NCI-H345 treated with DMSO at 0.1 percent for 48 hours (cell line): ENCODE data around the gene FREM1.
A peak's percentile ranks its signal among the peaks of the same experiment; 100 is the strongest.

ENCODE experiments used
- DNase-seq: peaks from one replicate; lab custom pipeline; 2025; ENCODE audit not compliant: unreplicated experiment; lab: John Stamatoyannopoulos, UW

The FREM1 gene

GRCh38 chr9:14713187-14713767 lies 197.0 kb downstream of the FREM1 start:
- DNase-seq: no peak

GRCh38 chr9:14710804-14711203 lies 199.4 kb downstream of the FREM1 start:
- DNase-seq: no peak

- DNase-seq: no peak
Observed at GRCh38 chr9:14706530-14707140, 203.6 kb downstream of the FREM1 start.

- no peak for DNase-seq
Observed at GRCh38 chr9:14705079-14705478, 205.1 kb downstream of the FREM1 start.

- no peak for DNase-seq
Observed at GRCh38 chr9:14704281-14704680, 205.9 kb downstream of the FREM1 start.

GRCh38 chr9:14702200-14702720 lies 208.0 kb downstream of the FREM1 start:
- no peak for DNase-seq

- DNase-seq: peak; percentile 51
Observed at GRCh38 chr9:14693251-14693861, 216.9 kb downstream of the FREM1 start, which contains the start of gene ZDHHC21. ZDHHC21 (minus strand) TSS chr9:14693432; CDS start chr9:14674340, 19,092 bp downstream.

- peak; percentile 41 for DNase-seq
Observed at GRCh38 chr9:14692470-14693250, 217.6 kb downstream of the FREM1 start.

- DNase-seq: no peak
Observed at GRCh38 chr9:14690948-14691730, 219.1 kb downstream of the FREM1 start.

GRCh38 chr9:14687042-14687719 lies 223.0 kb downstream of the FREM1 start:
- no peak for DNase-seq

GRCh38 chr9:14686168-14686567 lies 224.1 kb downstream of the FREM1 start:
- no peak for DNase-seq
